IMR-90 (cell line): ENCODE measurements around the gene DRAXIN. TPM values are rescaled to one million over a fixed set of nuclear protein-coding genes. Genes with fewer than 3 reads are reported as not detected.

Experiments
- ATAC-seq: fragments of 200-7000 bp; cut with Tn5 transposase; 2 replicates; pipeline ENCODE4 v1.9.1; 2020; ENCODE audit warnings: low read depth, mild to moderate bottlenecking, moderate library complexity
- BruUV-seq: library from RNA; stranded (reverse); fragments of 400-500 nt; replicated peaks from 2 replicates; lab custom pipeline; 2021; lab: Mats Ljungman, UMichigan
- CTCF ChIA-PET: fragments of 300-600 bp; formaldehyde crosslinking; extraction: SDS; loops from one replicate; lab custom pipeline; 2021; ENCODE audit warnings: antibody characterized with exemption; lab: Yijun Ruan, JAX
- POLR2A ChIA-PET: fragments of 300-600 bp; sonication (Branson Sonifier 250); formaldehyde crosslinking; loops from one replicate; lab custom pipeline; 2022; ENCODE audit warnings: antibody characterized with exemption; ENCODE audit not compliant: unreplicated experiment; lab: Charles Lee
- DNase-seq: peaks from one replicate; pipeline ENCODE4 v3.0.0; 2013
- H2AFZ ChIP-seq: replicated peaks from 2 replicates; pipeline ENCODE3; 2013; ENCODE audit warnings: low read length, mild to moderate bottlenecking; ENCODE audit not compliant: poor library complexity
- H2AK5ac ChIP-seq: 2 replicates; pipeline ENCODE4 v1.6.1; 2013; ENCODE audit warnings: low read depth, low read length, inconsistent platforms
- H2AK9ac ChIP-seq: replicated peaks from 2 replicates; pipeline ENCODE3; 2013; ENCODE audit warnings: mild to moderate bottlenecking, low read depth, low read length, moderate library complexity; ENCODE audit not compliant: poor library complexity
- H2BK120ac ChIP-seq: 2 replicates; pipeline ENCODE4 v1.6.1; 2013; ENCODE audit warnings: low read depth, low read length, inconsistent platforms
- H2BK15ac ChIP-seq: 3 replicates; pipeline ENCODE4 v1.6.1; 2013; ENCODE audit warnings: low read depth, low read length, inconsistent platforms
- H2BK20ac ChIP-seq: 2 replicates; pipeline ENCODE4 v1.6.1; 2013; ENCODE audit warnings: low read depth, mild to moderate bottlenecking, inconsistent platforms, low read length, moderate library complexity
- H2BK5ac ChIP-seq: 2 replicates; pipeline ENCODE4 v1.6.1; 2013; ENCODE audit warnings: mild to moderate bottlenecking, low read depth, low read length, inconsistent platforms; ENCODE audit not compliant: poor library complexity, severe bottlenecking
- H3K14ac ChIP-seq: replicated peaks from 2 replicates; pipeline ENCODE4 v1.6.1; 2013; ENCODE audit warnings: low read depth, low read length, inconsistent platforms
- H3K18ac ChIP-seq: 2 replicates; pipeline ENCODE4 v1.6.1; 2013; ENCODE audit warnings: low read depth, low read length, control low read depth
- H3K23ac ChIP-seq: 2 replicates; pipeline ENCODE4 v1.6.1; 2013; ENCODE audit warnings: low read depth, low read length, inconsistent platforms
- H3K27ac ChIP-seq: 2 replicates; pipeline ENCODE4 v1.5.1; 2013; ENCODE audit warnings: mild to moderate bottlenecking, control low read depth, low read length; ENCODE audit not compliant: insufficient read depth
- H3K27me3 ChIP-seq: 2 replicates; pipeline ENCODE4 v1.6.1; 2013; ENCODE audit warnings: low read length; ENCODE audit not compliant: control insufficient read depth, insufficient read depth
- H3K36me3 ChIP-seq: 2 replicates; pipeline ENCODE4 v1.6.1; 2013; ENCODE audit warnings: low read length, mixed read lengths; ENCODE audit not compliant: control insufficient read depth, insufficient read depth
- H3K4ac ChIP-seq: 2 replicates; pipeline ENCODE4 v1.6.1; 2013; ENCODE audit warnings: low read depth, low read length, inconsistent platforms
- H3K4me1 ChIP-seq: 2 replicates; pipeline ENCODE4 v1.6.1; 2013; ENCODE audit warnings: low read length, mixed read lengths; ENCODE audit not compliant: control insufficient read depth, insufficient read depth
- H3K4me2 ChIP-seq: 2 replicates; pipeline ENCODE4 v1.6.1; 2013; ENCODE audit warnings: low read depth, mild to moderate bottlenecking, control low read depth, low read length, moderate library complexity
- H3K4me3 ChIP-seq: 2 replicates; pipeline ENCODE4 v1.5.1; 2013; ENCODE audit warnings: low read depth, mild to moderate bottlenecking, control low read depth, low read length, moderate library complexity; ENCODE audit not compliant: insufficient read depth
- H3K56ac ChIP-seq: 2 replicates; pipeline ENCODE4 v1.6.1; 2013; ENCODE audit warnings: low read length, inconsistent platforms; ENCODE audit not compliant: insufficient read depth; ENCODE audit errors: extremely low read depth
- H3K79me1 ChIP-seq, 2 experiments: 2 replicates each; pipeline ENCODE4 v1.6.1; 2013; ENCODE audit warnings: low read length in 2 of 2, inconsistent platforms in 1 of 2, low read depth in 1 of 2
- H3K9ac ChIP-seq: 2 replicates; pipeline ENCODE4 v1.6.1; 2013; ENCODE audit warnings: low read depth, low read length, control low read depth
- H3K9me1 ChIP-seq: 2 replicates; pipeline ENCODE4 v1.6.1; 2013; ENCODE audit warnings: low read length, inconsistent platforms; ENCODE audit not compliant: insufficient read depth
- H3K9me3 ChIP-seq: 2 replicates; pipeline ENCODE4 v1.6.1; 2013; ENCODE audit warnings: low read length; ENCODE audit not compliant: control insufficient read depth, insufficient read depth
- H4K20me1 ChIP-seq: 2 replicates; pipeline ENCODE4 v1.6.1; 2013; ENCODE audit warnings: low read length, inconsistent platforms; ENCODE audit not compliant: insufficient read depth
- H4K5ac ChIP-seq: 2 replicates; pipeline ENCODE4 v1.6.1; 2013; ENCODE audit warnings: mild to moderate bottlenecking, low read depth, low read length, control low read depth
- H4K8ac ChIP-seq, 2 experiments: 2 replicates each; pipeline ENCODE4 v1.6.1; 2013; ENCODE audit warnings: low read depth in 2 of 2, low read length in 2 of 2, control low read depth in 1 of 2, inconsistent platforms in 1 of 2
- H4K91ac ChIP-seq: 2 replicates; pipeline ENCODE4 v1.6.1; 2013; ENCODE audit warnings: low read depth, low read length, inconsistent platforms; ENCODE audit not compliant: insufficient read depth
- CHD1 ChIP-seq: IDR thresholded peaks from 2 replicates; pipeline ENCODE4 v1.6.1; 2012; ENCODE audit warnings: low read depth, low read length, improper control_type of control experiment
- RAD21 ChIP-seq: IDR thresholded peaks from 2 replicates; pipeline ENCODE4 v1.6.1; 2012; ENCODE audit warnings: low read length, improper control_type of control experiment
- WGBS, 2 experiments: methylation state at CpG; one replicate each; pipeline versions ENCODE4 v1.1.5 to v1.1.7; 2013; ENCODE audit warnings: missing lambda C conversion rate in 2 of 2; ENCODE audit not compliant: insufficient read length in 1 of 2; ENCODE audit errors: extremely low coverage in 2 of 2; 5-methylcytosine and 5-hydroxymethylcytosine counted together
- dilution Hi-C: fragments of 300-500 bp; cut with HindIII; formaldehyde crosslinking; loops from one replicate; pipeline ENCODE4 v1.14.3; 2018; ENCODE audit warnings: low sequenced_read_pairs; ENCODE audit not compliant: unreplicated experiment
- in situ Hi-C: fragments of 300-500 bp; cut with MboI; formaldehyde crosslinking; loops from 3 replicates; pipeline ENCODE4 v1.14.3; 2019; ENCODE audit warnings: low sequenced_read_pairs, inconsistent platforms, mixed read lengths
- intact Hi-C: fragments of 100-400 bp; cut with micrococcal nuclease; formaldehyde crosslinking; loops from 2 replicates; pipeline ENCODE4 v1.10.0; 2022
- polyA plus RNA-seq, 3 experiments: library from polyadenylated mRNA; depleted of rRNA; stranded (reverse); fragments of >200 nt; gene quantifications; 2 replicates each; pipeline ENCODE4 v1.2.3, GENCODE V29; 2012; ENCODE audit warnings: low replicate concordance in 1 of 3
- total RNA-seq: library from RNA; depleted of rRNA; stranded (reverse); fragments of >200 nt; gene quantifications from 2 replicates; pipeline ENCODE4 v1.2.3, GENCODE V29; 2012
- TF ChIP-seq, protein P1 (sequence below): fragments of 150-350 bp; IDR thresholded peaks from 2 replicates; pipeline ENCODE4 v1.6.1; 2017; ENCODE audit warnings: mild to moderate bottlenecking, antibody characterized with exemption, low read length, low read depth

The DRAXIN gene
- total and polyA plus RNA-seq, 2 of the 4 experiments (the other 2 are of a cell fraction), result under 0.01 to 0.02 TPM

DNA sequence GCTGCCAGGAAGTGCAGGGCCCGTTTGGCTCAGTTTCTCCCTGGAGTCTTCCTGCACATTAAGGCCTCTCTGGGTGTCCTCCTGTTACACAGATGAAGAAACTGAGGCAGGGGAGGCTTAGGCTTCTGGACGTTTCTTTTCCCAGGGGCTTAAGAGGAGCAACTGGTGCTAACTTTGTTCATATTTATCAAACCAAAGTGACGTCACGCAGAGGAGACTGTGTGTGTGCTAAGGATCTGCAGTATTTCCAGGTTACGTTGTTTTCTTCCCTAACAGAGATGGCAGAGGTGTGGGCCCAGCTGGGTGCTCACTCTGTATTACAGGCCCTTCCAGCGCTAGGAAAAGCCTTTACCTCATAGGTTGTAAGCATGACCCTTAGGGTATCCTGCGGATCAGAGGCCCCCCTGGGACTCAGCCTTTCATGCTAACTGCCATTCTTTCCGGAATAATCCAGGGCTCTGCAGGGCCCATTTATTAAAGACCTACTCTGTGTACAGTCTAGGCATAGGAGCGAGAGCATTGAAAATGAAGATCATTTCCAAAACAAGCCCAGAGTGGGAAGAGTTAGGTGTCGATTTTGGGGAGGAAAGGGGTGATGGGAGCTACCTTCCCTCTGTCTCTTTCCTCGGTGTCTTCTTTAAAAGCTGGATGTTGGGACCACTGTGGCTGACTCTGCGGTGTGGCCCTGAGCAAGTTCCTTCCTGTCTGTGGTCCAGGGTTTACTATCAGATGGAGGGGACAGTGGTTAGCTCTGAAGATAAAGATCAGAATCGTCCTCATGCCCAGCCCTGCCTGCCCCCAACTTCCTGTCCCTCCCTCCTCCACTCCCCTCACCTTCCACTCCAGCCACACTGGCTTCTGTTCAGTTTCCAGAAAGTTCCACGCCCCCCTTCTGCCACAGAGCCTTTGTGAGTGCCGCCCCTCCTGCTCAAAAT, 49.0 kb downstream of the DRAXIN start:
- TF ChIP-seq RAD21 (no peak), CHD1 (no peak)
- TF ChIP-seq, protein P1, sequence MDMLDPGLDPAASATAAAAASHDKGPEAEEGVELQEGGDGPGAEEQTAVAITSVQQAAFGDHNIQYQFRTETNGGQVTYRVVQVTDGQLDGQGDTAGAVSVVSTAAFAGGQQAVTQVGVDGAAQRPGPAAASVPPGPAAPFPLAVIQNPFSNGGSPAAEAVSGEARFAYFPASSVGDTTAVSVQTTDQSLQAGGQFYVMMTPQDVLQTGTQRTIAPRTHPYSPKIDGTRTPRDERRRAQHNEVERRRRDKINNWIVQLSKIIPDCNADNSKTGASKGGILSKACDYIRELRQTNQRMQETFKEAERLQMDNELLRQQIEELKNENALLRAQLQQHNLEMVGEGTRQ, result no peak
- H3K4me3 ChIP-seq, result no peak overlapping the region
- H2AFZ ChIP-seq, result no peak overlapping the region
- H3K27ac ChIP-seq, result no peak overlapping the region
- dilution Hi-C loops (no loop called here), intact Hi-C loops (no loop called here), in situ Hi-C loops (no loop called here)
- no peak overlapping the region for H3K14ac ChIP-seq
- POLR2A ChIA-PET, result no interaction called here
- H2BK5ac ChIP-seq, result no peak overlapping the region
- CTCF ChIA-PET, result no interaction called here
- H4K91ac ChIP-seq, result no peak overlapping the region
- no peak overlapping the region for H2AK9ac ChIP-seq
- BruUV-seq, result no TSS peak
- no peak overlapping the region for H4K5ac ChIP-seq
- H2BK120ac ChIP-seq, result no peak overlapping the region
- no peak overlapping the region for H3K4ac ChIP-seq
- peaks cover under 1% of the 10 kb centered on the region; the same call in 1 of the 2 replicates for H3K36me3 ChIP-seq
- WGBS, 2 experiments, result 80% methylated on average over 4 of the region's 15 CpGs; no CpG with 5 or more reads in 1 of the 2 experiments
- ATAC-seq (no peak), DNase-seq (no peak)
- no peak overlapping the region for H3K4me2 ChIP-seq
- no peak overlapping the region for H3K23ac ChIP-seq
- H2AK5ac ChIP-seq, result no peak overlapping the region
- H3K27me3 ChIP-seq, result no peaks in the 10 kb centered on the region
- H2BK20ac ChIP-seq, result no peak overlapping the region
- H4K8ac ChIP-seq, result no peak overlapping the region
- H3K9me3 ChIP-seq, result no peaks in the 10 kb centered on the region
- peaks cover 12% of the 10 kb centered on the region; the same call in 1 of the 2 replicates for H3K9me1 ChIP-seq
- H2BK15ac ChIP-seq, result no peak overlapping the region
- 0 out of 2 replicates have a peak, but pooled peaks cover 3% of the 10 kb centered on the region for H3K4me1 ChIP-seq
- no peak overlapping the region for H3K9ac ChIP-seq
- peaks cover 22 to 32% of the 10 kb centered on the region in 2 experiments for H3K79me1 ChIP-seq
- no peak overlapping the region for H3K56ac ChIP-seq
- H3K18ac ChIP-seq, result no peak overlapping the region
- H4K20me1 ChIP-seq, result peaks cover 4% of the 10 kb centered on the region; the same call in 1 of the 2 replicates
